HG03378 (cell line): ENCODE data around the gene ZFAND3.

Experiments used
- ATAC-seq: cut with Tn5 transposase; IDR thresholded peaks from one replicate; pipeline ENCODE4 v1.9.1; 2021; ENCODE audit warnings: mild to moderate bottlenecking, moderate library complexity; ENCODE audit not compliant: unreplicated experiment

The ZFAND3 gene

DNA sequence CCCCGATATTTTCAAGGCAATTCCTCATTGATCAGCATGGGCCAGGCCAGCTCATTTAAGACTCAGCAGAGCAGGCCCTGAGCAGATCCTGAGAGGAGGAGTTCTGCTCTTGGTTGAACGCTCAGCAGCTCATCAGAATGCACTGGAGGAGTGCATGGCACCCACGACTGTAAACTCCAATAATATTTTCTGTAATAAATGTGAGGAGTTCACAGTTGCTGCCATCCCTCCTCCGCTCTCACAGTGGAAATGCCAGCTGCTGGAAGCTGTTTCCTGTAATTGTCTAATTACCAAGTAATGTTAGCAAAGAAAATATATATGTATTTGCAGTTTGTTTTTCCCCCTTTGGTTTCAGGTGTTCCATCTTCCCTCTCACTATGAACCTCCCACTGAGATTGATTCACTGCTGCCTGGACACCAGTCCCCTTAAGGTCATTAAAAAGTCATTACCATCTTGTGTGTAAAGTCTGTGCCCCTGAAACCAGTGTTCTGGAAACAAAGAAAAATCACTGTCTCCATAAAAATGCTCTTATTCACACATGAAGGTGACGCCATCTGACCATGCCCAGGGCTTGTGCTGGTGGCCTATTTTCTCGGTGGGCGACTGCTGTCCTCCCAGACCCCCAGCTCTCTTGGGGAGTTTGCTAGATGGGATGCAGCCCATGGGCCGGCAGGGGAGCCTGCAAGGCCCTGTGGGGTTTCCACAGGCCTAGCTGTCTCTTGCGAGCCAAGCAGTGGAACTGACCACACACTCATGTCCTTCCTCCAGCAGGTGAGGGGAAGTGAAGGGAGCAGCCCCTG lies 374.2 kb downstream of the ZFAND3 start:
- no peak for ATAC-seq

DNA sequence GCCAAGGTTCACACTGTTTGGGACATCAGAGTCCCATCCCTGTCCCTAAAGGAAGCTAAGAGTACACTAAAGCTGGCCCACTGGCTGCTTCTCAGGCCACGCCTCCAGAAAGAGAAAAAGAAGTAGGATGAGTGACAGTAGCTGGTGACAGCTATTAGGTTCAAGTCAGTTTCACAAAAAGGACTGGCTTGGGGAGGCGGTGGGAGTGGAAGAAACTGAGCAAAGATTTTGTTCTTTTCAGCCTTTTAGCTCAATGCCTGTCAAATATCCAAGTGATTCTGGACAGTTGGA lies 374.7 kb downstream of the ZFAND3 start:
- ATAC-seq, result no peak

DNA sequence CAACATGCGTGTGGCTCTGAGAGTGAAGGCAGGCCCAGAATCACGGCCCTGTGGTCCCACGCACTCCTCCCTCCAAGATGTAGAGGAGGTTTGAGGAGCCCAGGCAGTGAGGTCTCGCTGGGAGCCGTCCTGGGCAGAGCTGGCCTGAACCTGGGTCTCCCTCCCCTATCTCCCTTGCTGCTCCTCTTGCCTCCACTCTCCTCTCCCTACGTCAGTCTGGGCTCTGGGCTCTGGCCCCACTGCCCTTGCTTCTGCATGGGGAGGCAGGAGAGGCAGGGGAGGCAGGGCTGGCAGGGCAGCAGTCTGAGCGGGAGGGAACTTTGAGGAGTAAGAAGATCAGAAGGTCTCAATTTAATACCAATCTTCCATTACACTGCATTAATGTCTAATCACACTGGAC lies 375.1 kb downstream of the ZFAND3 start:
- ATAC-seq, result no peak

DNA sequence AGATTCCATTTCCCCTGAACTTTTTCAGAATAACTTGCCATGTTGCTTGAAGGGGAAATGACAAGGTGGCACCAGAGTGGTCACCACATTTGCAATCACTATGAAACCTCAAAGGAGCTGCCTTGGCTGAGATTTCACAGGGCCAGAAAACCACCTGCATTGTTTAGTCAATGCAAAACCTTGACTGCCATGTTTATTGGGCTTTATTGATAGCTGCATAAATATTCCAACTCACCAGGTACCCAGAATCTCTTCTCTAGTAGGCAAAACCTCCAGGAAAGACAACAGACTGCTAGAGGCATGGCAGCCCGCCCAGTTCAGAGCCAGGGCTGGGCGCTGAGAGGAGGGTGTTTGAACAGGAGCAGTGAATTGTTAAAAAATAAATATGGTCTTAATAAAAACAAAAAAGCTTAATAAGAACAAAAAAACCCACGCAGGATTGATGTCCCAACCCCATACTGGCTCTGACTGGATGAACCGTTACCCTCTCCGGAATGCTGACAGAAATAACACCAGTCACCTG lies 375.6 kb downstream of the ZFAND3 start:
- no peak for ATAC-seq

DNA sequence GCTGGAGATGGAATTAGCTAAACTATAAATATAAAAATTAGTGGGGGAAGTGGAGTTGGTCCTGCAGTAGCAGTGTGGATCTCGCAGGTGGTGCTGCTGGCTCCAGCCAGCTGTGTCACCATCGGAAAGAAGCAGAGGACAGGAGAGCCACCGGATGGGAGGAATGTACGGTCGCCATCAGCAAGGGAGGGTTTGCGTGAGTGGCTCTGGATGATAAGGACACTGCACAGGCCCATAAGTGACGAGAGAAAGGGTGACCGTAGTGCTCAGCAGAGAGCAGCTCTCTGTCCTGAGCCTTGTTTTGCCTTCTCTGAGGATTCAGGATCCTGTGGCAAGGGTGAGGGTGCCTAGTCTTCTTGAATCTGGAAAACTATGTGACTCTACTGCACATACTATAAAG lies 378.7 kb downstream of the ZFAND3 start:
- no peak for ATAC-seq
